Thyroid gland (tissue), 4 donors: Measurements from ENCODE around the gene DOCK1. TPM values are rescaled to one million over a fixed set of nuclear protein-coding genes. Genes with fewer than 3 reads are reported as not detected.

Experiments
- DNase-seq, 2 donors: peaks; one replicate each; pipeline ENCODE4 v3.0.0-alpha.2; 2019
- H3K27ac ChIP-seq, 3 donors: fragments of 200-600 bp; sonication (generic); 1 replicate in 2 of 3; 2 replicates in 1 of 3; pipeline ENCODE4 v1.5.1; 2016 to 2019; ENCODE audit warnings: mild to moderate bottlenecking in 1 of 3, moderate library complexity in 1 of 3
- H3K27me3 ChIP-seq: fragments of 200-600 bp; sonication (generic); one replicate; pipeline ENCODE4 v1.5.1; 2019
- H3K36me3 ChIP-seq, 2 donors: fragments of 200-600 bp; sonication (generic); one replicate each; pipeline ENCODE4 v1.5.1; 2016 to 2019
- H3K4me1 ChIP-seq, 2 donors: fragments of 200-600 bp; sonication (generic); one replicate each; pipeline ENCODE4 v1.5.1; 2017 to 2019
- H3K4me3 ChIP-seq, 3 donors: fragments of 200-600 bp; sonication (generic); replicated peaks in 1 of 3; 1 replicate in 2 of 3; 2 replicates in 1 of 3; pipeline ENCODE4 v1.5.1; 2016; ENCODE audit warnings: mild to moderate bottlenecking in 1 of 3
- H3K9me3 ChIP-seq: fragments of 200-600 bp; sonication (generic); one replicate; pipeline ENCODE4 v1.5.1; 2017
- POLR2A ChIP-seq, 2 donors: fragments of 450-650 bp; IDR thresholded peaks; one replicate each; pipeline ENCODE4 v1.6.1; 2017; ENCODE audit warnings: antibody characterized with exemption in 2 of 2, mild to moderate bottlenecking in 2 of 2, moderate library complexity in 1 of 2
- WGBS, 2 donors: methylation state at CpG; one replicate each; pipeline ENCODE4 v1.1.5; 2017; 5-methylcytosine and 5-hydroxymethylcytosine counted together
- intact Hi-C: fragments of 100-400 bp; cut with DNase I; formaldehyde crosslinking; loops from one replicate; pipeline ENCODE4 v1.15.1; 2023
- total RNA-seq, 4 donors: library from RNA; depleted of rRNA; stranded (reverse); fragments of >200 nt; gene quantifications; one replicate each; pipeline ENCODE4 v1.2.3, GENCODE V29; 2016
- TF ChIP-seq, protein P1 (sequence below), 6 experiments: fragments of 200-600 bp in 3 of 6; fragments of 450-650 bp in 3 of 6; sonication (generic) in 3 of 6; IDR thresholded peaks; one replicate each; pipeline ENCODE4 v1.5.1; 2016 to 2019; ENCODE audit warnings: antibody characterized with exemption in 6 of 6, mild to moderate bottlenecking in 2 of 6, inconsistent platforms in 1 of 6, moderate library complexity in 1 of 6

The DOCK1 gene
- total RNA-seq, 4 donors from 2014 or later, result 89.7 to 217 (median 112) TPM

DNA sequence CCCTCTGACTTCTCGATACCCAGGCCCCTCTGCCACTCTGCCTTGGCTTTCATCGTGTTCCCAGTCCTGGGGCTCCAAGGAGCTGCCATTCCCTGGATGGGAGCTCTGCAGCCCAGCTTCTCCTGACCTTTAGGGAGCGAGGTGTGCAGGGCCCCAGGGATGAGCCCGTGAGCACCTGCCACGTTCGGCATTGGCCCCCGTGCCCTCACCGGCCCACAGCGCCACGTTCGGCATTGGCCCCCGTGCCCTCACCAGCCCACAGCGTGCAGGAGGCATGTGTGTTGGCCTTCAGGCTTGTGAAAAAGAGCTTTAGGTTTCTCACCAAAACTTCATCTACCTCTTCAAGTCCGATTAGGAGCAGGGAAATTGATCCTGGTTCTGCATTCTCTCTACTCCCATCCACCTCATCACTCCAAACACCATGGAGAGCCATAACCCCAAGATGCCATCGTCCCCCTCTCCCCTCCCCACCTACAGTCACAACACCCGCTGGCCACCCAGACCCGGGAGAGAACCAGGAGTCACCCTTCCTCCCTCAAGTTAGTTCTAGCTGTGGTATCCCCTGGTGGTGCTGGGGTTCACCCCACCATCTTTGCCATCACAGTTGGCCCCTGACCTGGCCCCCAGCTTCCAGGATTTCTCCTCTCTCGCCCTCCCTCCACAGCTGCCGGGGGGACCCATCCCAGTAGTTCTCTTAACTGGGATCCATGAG lies 524.5 kb downstream of the DOCK1 start:
- H3K4me3 ChIP-seq, result no peak overlapping the region
- no peaks in the 10 kb centered on the region for H3K9me3 ChIP-seq
- H3K36me3 ChIP-seq, result peaks cover 20 to 28% of the 10 kb centered on the region in 2 donors
- DNase-seq, result no peak
- no peak overlapping the region for H3K27ac ChIP-seq
- TF ChIP-seq, protein P1, sequence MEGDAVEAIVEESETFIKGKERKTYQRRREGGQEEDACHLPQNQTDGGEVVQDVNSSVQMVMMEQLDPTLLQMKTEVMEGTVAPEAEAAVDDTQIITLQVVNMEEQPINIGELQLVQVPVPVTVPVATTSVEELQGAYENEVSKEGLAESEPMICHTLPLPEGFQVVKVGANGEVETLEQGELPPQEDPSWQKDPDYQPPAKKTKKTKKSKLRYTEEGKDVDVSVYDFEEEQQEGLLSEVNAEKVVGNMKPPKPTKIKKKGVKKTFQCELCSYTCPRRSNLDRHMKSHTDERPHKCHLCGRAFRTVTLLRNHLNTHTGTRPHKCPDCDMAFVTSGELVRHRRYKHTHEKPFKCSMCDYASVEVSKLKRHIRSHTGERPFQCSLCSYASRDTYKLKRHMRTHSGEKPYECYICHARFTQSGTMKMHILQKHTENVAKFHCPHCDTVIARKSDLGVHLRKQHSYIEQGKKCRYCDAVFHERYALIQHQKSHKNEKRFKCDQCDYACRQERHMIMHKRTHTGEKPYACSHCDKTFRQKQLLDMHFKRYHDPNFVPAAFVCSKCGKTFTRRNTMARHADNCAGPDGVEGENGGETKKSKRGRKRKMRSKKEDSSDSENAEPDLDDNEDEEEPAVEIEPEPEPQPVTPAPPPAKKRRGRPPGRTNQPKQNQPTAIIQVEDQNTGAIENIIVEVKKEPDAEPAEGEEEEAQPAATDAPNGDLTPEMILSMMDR (IDR thresholded peaks at IDR 0.05), result no peak
- TF ChIP-seq POLR2A (IDR thresholded peaks at IDR 0.05), result no peak
- H3K27me3 ChIP-seq, result no peaks in the 10 kb centered on the region
- intact Hi-C loops, result no loop called here
- WGBS, 2 donors, result 91 to 92% methylated on average over 17 to 19 of the region's 19 CpGs
- no peaks in the 10 kb centered on the region for H3K4me1 ChIP-seq

DNA sequence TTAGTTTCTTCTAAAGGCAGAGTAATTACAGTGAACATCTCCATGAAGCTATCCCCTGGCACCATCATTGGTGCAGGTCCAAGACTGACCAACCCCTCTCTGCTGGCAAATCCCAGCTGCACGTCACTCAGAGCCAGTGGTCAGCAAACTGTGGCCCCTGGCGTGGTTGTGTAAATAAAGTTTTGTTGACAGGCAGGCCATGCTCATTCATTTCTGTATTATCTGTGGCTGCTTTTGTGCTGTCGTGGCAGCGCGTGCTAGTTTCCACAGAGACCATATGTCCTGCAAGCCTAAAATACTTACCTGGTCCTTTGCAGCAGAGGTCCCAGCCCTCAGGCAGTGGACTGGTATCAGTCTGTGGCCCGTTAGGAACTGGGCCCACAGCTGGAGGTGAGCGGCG lies 526.3 kb downstream of the DOCK1 start:
- WGBS, 2 donors, result 95 to 96% methylated on average over 8 of the region's 8 CpGs
- H3K9me3 ChIP-seq, result no peaks in the 10 kb centered on the region
- no peak for DNase-seq

DNA sequence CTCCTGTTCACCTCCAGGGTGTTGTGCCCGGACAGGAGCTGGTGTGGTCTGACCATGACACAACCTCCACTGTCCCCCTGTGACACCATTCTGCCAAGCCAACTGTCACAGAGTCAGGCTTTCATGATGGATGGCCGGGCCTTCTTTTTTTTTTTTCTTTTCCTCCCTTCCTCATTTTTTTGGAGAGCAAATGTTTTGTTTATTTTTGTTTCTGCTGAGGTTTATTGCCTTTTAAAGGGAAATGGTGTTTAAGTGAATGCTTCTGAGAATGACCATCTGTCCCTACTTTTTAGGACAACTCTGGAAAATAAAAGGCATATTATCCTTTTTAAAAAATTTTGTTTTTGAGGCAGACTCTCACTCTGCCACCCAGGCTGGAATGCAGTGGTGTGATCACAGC lies 528.8 kb downstream of the DOCK1 start:
- H3K27ac ChIP-seq, result no peak overlapping the region
- no peaks in the 10 kb centered on the region for H3K4me1 ChIP-seq
- intact Hi-C loops, result no loop called here
- 54 to 70% methylated on average over 2 of the region's 2 CpGs for whole genome bisulfite sequencing, 2 donors
- no peaks in the 10 kb centered on the region for H3K9me3 ChIP-seq
- TF ChIP-seq, protein P1 (IDR thresholded peaks at IDR 0.05), result no peak
- TF ChIP-seq POLR2A (IDR thresholded peaks at IDR 0.05), result no peak
- DNase-seq, result no peak
- no peak overlapping the region for H3K4me3 ChIP-seq
- H3K27me3 ChIP-seq, result no peaks in the 10 kb centered on the region
- peaks cover 3 to 13% of the 10 kb centered on the region in 2 donors for H3K36me3 ChIP-seq

More for the DNA sequence above, 526.3 kb downstream of the DOCK1 start:
- TF ChIP-seq, protein P1 (IDR thresholded peaks at IDR 0.05), result no peak
- TF ChIP-seq POLR2A (IDR thresholded peaks at IDR 0.05), result no peak
- no peak overlapping the region for H3K4me3 ChIP-seq
- peaks cover 11 to 20% of the 10 kb centered on the region in 2 donors for H3K36me3 ChIP-seq
- no peaks in the 10 kb centered on the region for H3K4me1 ChIP-seq
- no peak overlapping the region for H3K27ac ChIP-seq
- intact Hi-C loops, result no loop called here
- no peaks in the 10 kb centered on the region for H3K27me3 ChIP-seq

DNA sequence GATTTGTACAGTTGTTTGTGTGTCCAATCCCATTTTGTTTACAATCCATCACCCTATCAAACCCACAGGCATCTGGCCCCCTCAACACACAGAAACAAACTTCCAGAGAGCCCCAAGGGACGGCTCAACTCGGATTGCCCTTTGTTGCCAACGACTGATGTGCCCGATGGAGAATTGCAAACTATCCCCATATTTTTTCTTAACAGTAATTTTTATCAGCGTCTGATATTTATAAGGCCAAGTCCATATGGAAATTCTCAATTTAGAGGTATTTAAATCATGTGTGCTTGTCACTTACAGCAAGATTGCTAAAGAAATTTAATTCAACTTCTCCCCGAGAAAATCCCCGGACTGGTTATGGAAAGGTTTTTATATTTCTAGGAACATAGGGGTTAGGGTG lies 530.0 kb downstream of the DOCK1 start:
- intact Hi-C loops, result no loop called here
- no peaks in the 10 kb centered on the region for H3K4me1 ChIP-seq
- H3K9me3 ChIP-seq, result no peaks in the 10 kb centered on the region
- WGBS, 2 donors, result 85 to 88% methylated on average over 7 of the region's 7 CpGs
- TF ChIP-seq, protein P1 (IDR thresholded peaks at IDR 0.05), result no peak
- TF ChIP-seq POLR2A (IDR thresholded peaks at IDR 0.05), result no peak
- H3K27me3 ChIP-seq, result no peaks in the 10 kb centered on the region
- no peak overlapping the region for H3K27ac ChIP-seq
- DNase-seq, result no peak
- no peak overlapping the region for H3K4me3 ChIP-seq
- peaks cover 13 to 23% of the 10 kb centered on the region in 2 donors for H3K36me3 ChIP-seq

DNA sequence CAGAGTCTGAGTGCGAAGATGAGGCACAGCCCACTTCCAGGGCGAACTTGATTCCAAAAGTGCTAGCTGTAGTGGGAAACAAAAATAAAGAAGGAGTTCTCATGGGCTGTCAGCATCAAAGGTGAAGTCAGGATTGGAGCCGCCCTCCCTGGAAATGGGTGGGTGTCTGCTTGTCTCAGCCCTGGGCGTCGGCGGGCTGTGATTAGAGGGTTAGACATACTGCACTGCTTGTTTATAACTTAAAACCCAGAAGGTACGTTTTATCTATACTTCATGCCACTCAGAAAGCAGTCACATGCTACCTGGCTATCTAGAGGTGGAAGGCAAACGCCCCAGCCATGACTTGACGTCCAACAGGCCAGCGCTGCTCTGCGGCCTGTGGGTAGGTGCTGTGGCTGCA lies 535.1 kb downstream of the DOCK1 start:
- no peak for TF ChIP-seq POLR2A (IDR thresholded peaks at IDR 0.05)
- TF ChIP-seq, protein P1 (IDR thresholded peaks at IDR 0.05), result no peak
- Histone ChIP-seq H3K27ac (no peak overlapping the region), H3K4me3 (no peak overlapping the region), H3K36me3 (peaks cover 31 to 35% of the 10 kb centered on the region in 2 donors), H3K4me1 (no peaks in the 10 kb centered on the region), H3K9me3 (no peaks in the 10 kb centered on the region), H3K27me3 (no peaks in the 10 kb centered on the region)
- intact Hi-C loops, result no loop called here
- 89 to 94% methylated on average over 11 of the region's 11 CpGs for WGBS, 2 donors
- DNase-seq, result no peak
